GM18519 (cell line): Measurements from ENCODE around the gene SCYL3.
"Not testable (repeated sequence)": the region's sequence is repeated elsewhere in the genome, so short reads cannot be mapped to it uniquely, and the experiment has no call there.

ENCODE experiments used
- ATAC-seq: cut with Tn5 transposase; IDR thresholded peaks from one replicate; pipeline ENCODE4 v1.9.1; 2021; ENCODE audit warnings: mild to moderate bottlenecking, moderate library complexity; ENCODE audit not compliant: unreplicated experiment, low FRiP score

The SCYL3 gene

GRCh38 chr1:169829671-169830070 is 64.0 kb downstream of the SCYL3 start:
- no peak for ATAC-seq

GRCh38 chr1:169824153-169824552 is 69.5 kb downstream of the SCYL3 start:
- ATAC-seq, result no peak

- no peak for ATAC-seq
These were observed 72.2 kb downstream of the SCYL3 start for GRCh38 chr1:169821500-169821899.

- ATAC-seq, result no peak
These were observed 77.1 kb downstream of the SCYL3 start for GRCh38 chr1:169816617-169817016.

- no peak for ATAC-seq
These were observed 79.4 kb downstream of the SCYL3 start for GRCh38 chr1:169814265-169814664.

GRCh38 chr1:169812131-169812530 is 81.6 kb downstream of the SCYL3 start:
- ATAC-seq, result no peak

- ATAC-seq, result not testable (repeated sequence)
These were observed 82.2 kb downstream of the SCYL3 start for GRCh38 chr1:169811418-169812035.

- ATAC-seq, result no peak
These were observed 84.2 kb downstream of the SCYL3 start for GRCh38 chr1:169809370-169810095.

GRCh38 chr1:169804941-169805340 is 88.8 kb downstream of the SCYL3 start:
- no peak for ATAC-seq

GRCh38 chr1:169802888-169803287 is 90.8 kb downstream of the SCYL3 start:
- no peak for ATAC-seq
